Endothelial cell (in vitro differentiated cells): ENCODE data around the gene ACVRL1. TPM values are rescaled to one million over a fixed set of nuclear protein-coding genes. Genes with fewer than 3 reads are reported as not detected.

ENCODE experiments used
- DNase-seq: peaks from one replicate; pipeline ENCODE4 v3.0.0; 2021; ENCODE audit warnings: low spot score
- H3K27ac Mint-ChIP-seq: one replicate; pipeline ENCODE4 v1.8.0; 2021; ENCODE audit warnings: mixed read lengths, inconsistent platforms; ENCODE audit not compliant: unreplicated experiment
- H3K27me3 Mint-ChIP-seq: one replicate; pipeline ENCODE4 v1.8.0; 2021; ENCODE audit warnings: mild to moderate bottlenecking, moderate library complexity, mixed read lengths, inconsistent platforms; ENCODE audit not compliant: unreplicated experiment
- H3K36me3 Mint-ChIP-seq: one replicate; pipeline ENCODE4 v1.8.0; 2021; ENCODE audit warnings: mild to moderate bottlenecking, low read depth, mixed read lengths, inconsistent platforms; ENCODE audit not compliant: unreplicated experiment
- H3K4me1 Mint-ChIP-seq: one replicate; pipeline ENCODE4 v1.8.0; 2021; ENCODE audit warnings: mild to moderate bottlenecking, mixed read lengths, inconsistent platforms; ENCODE audit not compliant: unreplicated experiment
- H3K4me3 Mint-ChIP-seq: one replicate; pipeline ENCODE4 v1.8.0; 2021; ENCODE audit warnings: mild to moderate bottlenecking, mixed read lengths, inconsistent platforms; ENCODE audit not compliant: unreplicated experiment
- H3K9me3 Mint-ChIP-seq: one replicate; pipeline ENCODE4 v1.8.0; 2021; ENCODE audit warnings: mixed read lengths, inconsistent platforms; ENCODE audit not compliant: unreplicated experiment
- total RNA-seq: library from RNA; stranded (reverse); fragmentation: NEBNext Ultra II Directional; extraction: Animal tissue kit (Norgen Biotek cat#: 25700); gene quantifications from one replicate; pipeline ENCODE4 v1.2.1, GENCODE V29; 2021; ENCODE audit not compliant: unreplicated experiment
- TF ChIP-seq, protein P1 (sequence below): fragments of 200-600 bp; sonication (generic); IDR thresholded peaks from one replicate; pipeline ENCODE4 v1.5.0; 2021; ENCODE audit warnings: antibody characterized with exemption; ENCODE audit not compliant: unreplicated experiment

Gene ACVRL1
- total RNA-seq, 1 donor from 2014 or later, result 395 TPM

DNA sequence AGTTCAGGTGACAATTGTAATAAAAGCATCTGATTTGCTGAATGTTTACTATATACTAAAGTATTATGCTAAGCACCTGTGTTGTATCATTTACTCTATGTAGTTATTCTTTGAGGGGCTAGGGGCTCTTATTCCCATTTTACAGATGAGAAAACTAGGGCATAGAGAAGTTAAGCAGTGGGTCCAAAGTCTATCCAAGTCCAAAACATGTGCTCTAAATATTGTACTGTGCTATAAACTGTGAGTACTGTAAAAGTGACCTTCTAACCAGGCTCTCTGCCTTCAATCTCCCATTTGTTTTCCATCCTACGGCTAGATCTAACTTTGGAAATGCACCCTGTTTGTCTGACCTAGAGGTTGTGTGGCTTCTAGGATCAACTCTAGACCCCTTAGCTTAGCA is 53.2 kb downstream of the ACVRL1 start:
- H3K9me3 Mint-ChIP-seq, result no peaks in the 10 kb centered on the region
- DNase-seq, result no peak
- no peaks in the 10 kb centered on the region for H3K27me3 Mint-ChIP-seq
- peaks cover 26% of the 10 kb centered on the region for H3K4me1 Mint-ChIP-seq
- no peak overlapping the region for H3K27ac Mint-ChIP-seq
- H3K36me3 Mint-ChIP-seq, result peaks cover 12% of the 10 kb centered on the region
- H3K4me3 Mint-ChIP-seq, result no peak overlapping the region
- TF ChIP-seq, protein P1, sequence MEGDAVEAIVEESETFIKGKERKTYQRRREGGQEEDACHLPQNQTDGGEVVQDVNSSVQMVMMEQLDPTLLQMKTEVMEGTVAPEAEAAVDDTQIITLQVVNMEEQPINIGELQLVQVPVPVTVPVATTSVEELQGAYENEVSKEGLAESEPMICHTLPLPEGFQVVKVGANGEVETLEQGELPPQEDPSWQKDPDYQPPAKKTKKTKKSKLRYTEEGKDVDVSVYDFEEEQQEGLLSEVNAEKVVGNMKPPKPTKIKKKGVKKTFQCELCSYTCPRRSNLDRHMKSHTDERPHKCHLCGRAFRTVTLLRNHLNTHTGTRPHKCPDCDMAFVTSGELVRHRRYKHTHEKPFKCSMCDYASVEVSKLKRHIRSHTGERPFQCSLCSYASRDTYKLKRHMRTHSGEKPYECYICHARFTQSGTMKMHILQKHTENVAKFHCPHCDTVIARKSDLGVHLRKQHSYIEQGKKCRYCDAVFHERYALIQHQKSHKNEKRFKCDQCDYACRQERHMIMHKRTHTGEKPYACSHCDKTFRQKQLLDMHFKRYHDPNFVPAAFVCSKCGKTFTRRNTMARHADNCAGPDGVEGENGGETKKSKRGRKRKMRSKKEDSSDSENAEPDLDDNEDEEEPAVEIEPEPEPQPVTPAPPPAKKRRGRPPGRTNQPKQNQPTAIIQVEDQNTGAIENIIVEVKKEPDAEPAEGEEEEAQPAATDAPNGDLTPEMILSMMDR, result no peak

DNA sequence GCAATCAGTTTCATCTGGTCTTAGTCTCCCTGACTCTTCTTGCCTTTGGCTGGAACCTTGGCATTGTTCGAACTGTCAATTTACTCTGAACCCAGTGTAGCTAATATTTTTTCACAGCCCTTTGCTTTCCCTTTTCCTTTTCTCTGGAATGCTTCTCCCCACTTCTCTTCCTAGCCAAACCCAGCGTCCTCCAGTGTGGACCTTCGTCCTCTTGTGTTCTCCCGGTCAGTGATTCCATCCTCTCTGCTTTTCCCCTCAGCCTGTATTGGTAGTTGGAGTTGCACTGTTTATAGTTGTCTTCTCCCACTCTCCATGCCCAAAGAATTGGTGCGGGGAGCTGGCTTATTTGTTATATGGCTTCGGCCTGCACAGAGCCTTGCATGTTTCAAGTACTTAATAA is 53.6 kb downstream of the ACVRL1 start:
- Mint-ChIP-seq H3K4me1 (peaks cover 25% of the 10 kb centered on the region), H3K27me3 (no peaks in the 10 kb centered on the region), H3K36me3 (peaks cover 16% of the 10 kb centered on the region), H3K9me3 (no peaks in the 10 kb centered on the region), H3K4me3 (no peak overlapping the region), H3K27ac (no peak overlapping the region)
- DNase-seq, result no peak
- TF ChIP-seq, protein P1, result no peak

DNA sequence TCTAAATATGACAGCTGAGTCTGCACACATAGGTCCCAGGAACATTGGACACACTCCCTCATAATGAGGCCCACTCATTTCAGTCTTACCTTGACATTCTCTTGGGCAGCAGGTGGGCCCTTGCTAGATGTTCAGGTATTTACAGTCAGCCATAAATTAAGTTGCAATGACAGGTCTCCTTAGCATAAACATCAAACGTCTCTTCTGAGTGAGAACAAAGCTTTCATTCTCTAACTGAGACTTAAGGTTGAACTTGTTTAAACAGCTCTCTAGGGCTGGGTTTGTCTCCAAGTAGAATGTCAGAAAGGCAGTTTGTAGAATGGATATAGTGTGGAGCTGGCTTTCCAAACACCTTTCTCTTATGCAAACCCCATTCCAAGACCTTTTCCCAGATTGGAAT is 54.5 kb downstream of the ACVRL1 start:
- Mint-ChIP-seq H3K27me3 (no peaks in the 10 kb centered on the region), H3K4me3 (no peak overlapping the region), H3K9me3 (no peaks in the 10 kb centered on the region), H3K36me3 (peaks cover 17% of the 10 kb centered on the region), H3K4me1 (peaks cover 24% of the 10 kb centered on the region), H3K27ac (no peak overlapping the region)
- TF ChIP-seq, protein P1, result no peak
- no peak for DNase-seq

DNA sequence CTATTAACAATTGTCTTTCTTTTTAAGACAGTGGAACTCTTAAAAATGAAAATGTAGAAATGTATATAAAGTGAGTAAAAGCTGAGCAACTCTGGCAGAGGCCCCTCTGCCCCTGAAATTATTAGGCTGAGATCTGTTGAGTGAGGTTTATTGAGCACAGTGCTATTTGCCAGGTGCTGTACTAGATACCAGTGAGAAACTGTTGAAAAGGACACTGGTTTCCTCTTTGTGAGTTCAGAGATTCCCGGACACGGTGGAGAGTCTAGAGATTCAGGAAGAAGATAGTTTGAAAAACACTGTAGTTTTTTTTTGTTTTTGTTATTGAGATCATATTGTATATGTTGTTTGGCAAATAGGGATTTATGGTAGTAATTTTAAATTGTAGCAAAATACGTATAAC is 55.4 kb downstream of the ACVRL1 start:
- TF ChIP-seq, protein P1, result no peak
- Mint-ChIP-seq H3K27ac (peak overlapping the region; percentile 39), H3K36me3 (peaks cover 16% of the 10 kb centered on the region), H3K4me1 (peaks cover 24% of the 10 kb centered on the region), H3K9me3 (no peaks in the 10 kb centered on the region), H3K4me3 (no peak overlapping the region), H3K27me3 (no peaks in the 10 kb centered on the region)
- no peak for DNase-seq

DNA sequence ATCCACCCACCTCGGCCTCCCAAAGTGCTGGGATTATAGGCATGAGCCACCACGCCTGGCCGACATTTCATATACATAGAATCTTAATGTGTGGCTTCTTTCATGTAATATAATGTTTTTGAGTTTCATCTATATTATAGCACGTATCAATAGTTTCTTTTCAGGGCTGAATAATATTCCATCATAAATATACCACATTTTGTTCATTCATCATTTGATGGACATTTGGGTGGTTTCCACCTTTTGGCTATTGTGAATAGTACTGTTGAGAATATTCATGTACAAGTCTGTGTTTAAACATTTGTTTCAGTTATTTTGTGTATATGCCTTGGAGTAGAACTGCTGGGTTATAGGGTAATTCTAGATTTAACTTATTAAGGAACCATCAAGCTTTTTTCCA is 56.2 kb downstream of the ACVRL1 start:
- TF ChIP-seq, protein P1, result no peak
- Mint-ChIP-seq H3K27me3 (no peaks in the 10 kb centered on the region), H3K9me3 (no peaks in the 10 kb centered on the region)

More for the DNA sequence above, 56.2 kb downstream of the ACVRL1 start:
- Mint-ChIP-seq H3K36me3 (peaks cover 11% of the 10 kb centered on the region), H3K4me1 (peaks cover 24% of the 10 kb centered on the region), H3K27ac (peak overlapping the region; percentile 10), H3K4me3 (no peak overlapping the region)
- no peak for DNase-seq
